Fibroblast of mammary gland (primary cell): ENCODE measurements around the gene OR52I1.

Experiments
- DNase-seq: peaks from one replicate; pipeline ENCODE4 v3.0.0-alpha.2; 2010; ENCODE audit warnings: low read depth
- H3K4me3 ChIP-seq: 2 replicates; pipeline ENCODE4 v1.5.1; 2011; ENCODE audit warnings: low read depth, mild to moderate bottlenecking, low read length, moderate library complexity; ENCODE audit not compliant: control insufficient read depth
- TF ChIP-seq, protein P1 (sequence below): conservative IDR thresholded peaks from 2 replicates; pipeline ENCODE4 v1.5.1; 2011; ENCODE audit warnings: low read depth, low read length, inconsistent platforms; ENCODE audit not compliant: control insufficient read depth, insufficient read depth

Gene OR52I1

DNA sequence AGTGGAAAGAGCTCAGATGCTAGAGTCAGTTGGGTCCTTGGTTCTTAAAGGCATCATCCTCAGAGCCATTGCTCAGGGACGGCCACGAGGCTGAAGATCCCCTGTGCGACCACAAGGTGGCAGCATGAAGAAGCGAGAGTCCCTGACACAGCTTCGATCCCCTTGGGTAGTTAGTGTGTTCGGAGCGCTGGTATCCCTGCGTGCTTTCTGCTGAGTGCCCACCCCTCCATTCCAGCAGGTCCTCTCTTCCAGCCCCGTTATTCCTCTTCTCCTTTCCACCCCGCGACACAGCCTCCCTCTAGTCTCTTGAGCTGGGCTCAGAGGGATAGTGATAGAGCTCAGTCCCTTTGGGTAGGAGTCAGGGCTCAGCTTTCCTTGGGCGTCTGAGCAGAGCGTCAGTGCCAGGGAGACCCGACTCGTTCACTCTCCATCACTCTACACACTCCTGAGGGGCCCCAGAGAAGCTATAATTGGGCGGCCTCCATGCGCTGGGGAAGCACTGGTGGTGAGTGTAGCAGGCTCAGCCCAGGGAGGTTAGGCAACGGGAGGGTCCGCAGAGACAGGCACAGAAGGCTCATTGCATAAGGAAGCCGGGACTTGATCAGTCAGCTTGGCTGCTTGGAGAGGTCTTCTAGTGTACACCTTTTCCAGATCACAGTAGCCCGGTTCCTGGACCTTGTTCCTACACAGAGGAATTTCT is 43.3 kb downstream of the OR52I1 start, which contains the start of gene OR51D1:
Gene OR51D1, plus strand, starts transcription at position 516 of the 700 bp plus-strand sequence. CDS start 2,314 bp downstream, outside the sequence.
- peak; percentile 68 for DNase-seq
- no peak within 1 kb of the TSS for H3K4me3 ChIP-seq
- TF ChIP-seq, protein P1, sequence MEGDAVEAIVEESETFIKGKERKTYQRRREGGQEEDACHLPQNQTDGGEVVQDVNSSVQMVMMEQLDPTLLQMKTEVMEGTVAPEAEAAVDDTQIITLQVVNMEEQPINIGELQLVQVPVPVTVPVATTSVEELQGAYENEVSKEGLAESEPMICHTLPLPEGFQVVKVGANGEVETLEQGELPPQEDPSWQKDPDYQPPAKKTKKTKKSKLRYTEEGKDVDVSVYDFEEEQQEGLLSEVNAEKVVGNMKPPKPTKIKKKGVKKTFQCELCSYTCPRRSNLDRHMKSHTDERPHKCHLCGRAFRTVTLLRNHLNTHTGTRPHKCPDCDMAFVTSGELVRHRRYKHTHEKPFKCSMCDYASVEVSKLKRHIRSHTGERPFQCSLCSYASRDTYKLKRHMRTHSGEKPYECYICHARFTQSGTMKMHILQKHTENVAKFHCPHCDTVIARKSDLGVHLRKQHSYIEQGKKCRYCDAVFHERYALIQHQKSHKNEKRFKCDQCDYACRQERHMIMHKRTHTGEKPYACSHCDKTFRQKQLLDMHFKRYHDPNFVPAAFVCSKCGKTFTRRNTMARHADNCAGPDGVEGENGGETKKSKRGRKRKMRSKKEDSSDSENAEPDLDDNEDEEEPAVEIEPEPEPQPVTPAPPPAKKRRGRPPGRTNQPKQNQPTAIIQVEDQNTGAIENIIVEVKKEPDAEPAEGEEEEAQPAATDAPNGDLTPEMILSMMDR, result peak; percentile 87

DNA sequence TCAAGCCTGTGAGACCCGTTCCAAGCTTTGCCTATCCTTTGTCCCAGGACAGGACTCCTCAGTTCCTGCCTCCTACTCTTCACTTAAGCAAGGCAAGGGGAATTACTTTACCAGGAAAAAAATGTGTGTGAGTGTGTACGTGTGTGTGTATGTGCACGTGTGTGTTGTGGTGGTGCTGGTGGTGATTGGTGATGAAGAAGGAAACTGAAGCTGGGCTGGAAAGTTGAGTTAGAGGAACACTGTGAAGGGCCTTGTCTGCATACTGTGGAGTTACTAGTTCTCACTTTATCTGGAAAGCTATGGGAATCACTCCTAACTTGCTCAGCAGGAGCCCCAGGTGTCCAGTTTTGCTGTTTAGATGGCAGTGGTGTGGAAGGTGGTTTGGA is 43.8 kb downstream of the OR52I1 start:
- DNase-seq, result no peak
- no peak overlapping the region for H3K4me3 ChIP-seq
- TF ChIP-seq, protein P1, result no peak

DNA sequence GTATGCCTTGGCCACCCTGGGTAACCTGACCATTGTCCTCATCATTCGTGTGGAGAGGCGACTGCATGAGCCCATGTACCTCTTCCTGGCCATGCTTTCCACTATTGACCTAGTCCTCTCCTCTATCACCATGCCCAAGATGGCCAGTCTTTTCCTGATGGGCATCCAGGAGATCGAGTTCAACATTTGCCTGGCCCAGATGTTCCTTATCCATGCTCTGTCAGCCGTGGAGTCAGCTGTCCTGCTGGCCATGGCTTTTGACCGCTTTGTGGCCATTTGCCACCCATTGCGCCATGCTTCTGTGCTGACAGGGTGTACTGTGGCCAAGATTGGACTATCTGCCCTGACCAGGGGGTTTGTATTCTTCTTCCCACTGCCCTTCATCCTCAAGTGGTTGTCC is 46.1 kb downstream of the OR52I1 start:
- H3K4me3 ChIP-seq, result no peak overlapping the region
- DNase-seq, result no peak
- TF ChIP-seq, protein P1, result no peak

DNA sequence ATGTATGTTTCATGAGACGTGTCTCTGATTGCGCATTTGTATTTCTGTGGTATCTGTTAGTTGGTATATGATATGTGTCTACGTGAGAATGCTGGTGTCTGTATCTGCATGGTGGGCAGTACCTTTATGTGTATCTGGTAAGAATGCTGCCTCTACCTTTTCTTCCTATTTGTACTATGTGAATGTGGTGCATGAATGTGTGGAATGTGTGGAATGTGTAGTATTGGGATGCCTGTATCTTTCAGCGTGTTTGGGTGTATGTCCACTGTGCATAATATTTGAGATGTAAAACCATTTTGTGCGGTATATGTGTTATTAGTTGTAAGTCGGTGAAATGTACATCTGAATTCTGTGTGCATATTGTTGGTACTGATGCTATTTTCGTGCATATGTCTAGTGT is 47.7 kb downstream of the OR52I1 start:
- DNase-seq, result no peak
- no peak overlapping the region for H3K4me3 ChIP-seq
- TF ChIP-seq, protein P1, result no peak

DNA sequence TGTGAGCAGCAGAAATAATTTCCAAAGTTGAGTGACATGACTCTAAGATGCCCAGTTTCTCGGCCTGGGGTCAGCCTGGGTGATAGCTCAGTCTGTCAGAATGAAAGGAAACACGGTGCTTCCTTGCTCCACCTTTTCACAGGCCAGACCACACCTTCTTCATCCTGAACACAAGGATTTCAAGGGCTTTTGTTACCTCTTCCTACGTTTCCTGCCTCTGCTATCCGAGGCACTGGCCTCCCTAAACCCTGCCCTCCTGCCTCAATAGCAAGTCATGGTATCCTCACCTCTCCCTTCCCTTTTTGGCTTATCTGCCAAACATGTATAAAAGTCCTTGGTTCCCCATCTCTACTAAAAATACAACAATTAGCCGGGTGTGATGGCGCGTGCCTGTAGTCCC is 48.2 kb downstream of the OR52I1 start:
- no peak overlapping the region for H3K4me3 ChIP-seq
- TF ChIP-seq, protein P1, result no peak
- no peak for DNase-seq

DNA sequence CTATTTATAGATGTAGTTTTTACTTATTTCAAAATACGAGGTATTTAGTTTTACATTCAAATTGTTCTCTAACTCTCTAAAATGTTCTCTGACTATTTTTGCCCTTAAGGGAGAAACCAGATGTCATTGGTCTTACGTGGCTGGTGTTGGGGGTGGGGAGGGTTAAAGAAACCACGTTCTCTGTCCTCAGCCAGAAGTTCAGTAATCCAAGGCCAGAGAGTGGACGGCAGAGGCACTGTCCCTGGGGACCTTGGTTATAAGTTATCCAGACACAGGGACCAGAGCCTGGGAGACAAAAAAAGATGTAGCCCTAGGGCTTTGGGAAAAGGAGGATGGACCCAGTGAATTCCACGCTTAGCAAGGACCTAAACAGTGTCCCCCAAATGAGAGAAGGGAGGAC is 49.2 kb downstream of the OR52I1 start:
- DNase-seq, result no peak
- no peak overlapping the region for H3K4me3 ChIP-seq
- TF ChIP-seq, protein P1, result no peak
